ENCODE measurements around the gene CTXN1.
"Not testable (repeated sequence)": the region's sequence is repeated elsewhere in the genome, so short reads cannot be mapped to it uniquely, and the experiment has no call there.

CTXN1 gene

DNA sequence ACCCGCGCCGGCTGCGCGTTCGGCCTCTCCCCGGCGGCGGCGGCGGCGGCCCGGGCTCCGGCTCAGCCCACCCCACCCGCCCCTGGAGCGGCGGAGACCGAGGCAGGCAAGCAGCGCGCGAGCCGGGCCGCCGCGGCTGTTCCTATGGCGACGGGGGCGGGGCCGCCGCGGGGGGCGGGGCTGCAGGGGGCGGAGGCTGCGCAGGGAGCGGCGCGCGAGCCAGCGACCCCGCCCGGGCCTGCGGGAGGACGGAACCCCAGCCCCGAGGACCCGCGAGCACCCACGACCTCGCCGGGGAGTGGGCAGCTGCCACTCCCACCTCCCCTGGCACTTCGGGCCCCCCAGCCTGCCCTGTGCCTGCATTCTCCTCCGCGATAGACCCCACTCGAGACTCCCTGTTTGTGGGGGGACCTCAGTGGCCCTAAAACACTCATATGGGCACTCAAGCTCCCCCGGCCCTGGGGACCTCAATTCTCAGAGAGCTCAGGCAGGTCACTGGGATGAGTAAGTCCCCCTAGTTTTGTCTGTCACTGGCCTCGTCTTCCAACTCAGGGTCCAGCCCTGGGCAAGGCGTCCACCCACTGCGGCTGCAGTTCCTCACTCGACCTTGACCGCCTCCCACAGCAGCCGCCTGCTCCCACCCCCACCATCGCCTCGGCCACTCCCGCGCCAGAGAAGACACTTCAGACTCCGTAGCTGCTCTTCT is at the start of gene CTXN1:
Gene CTXN1, minus strand, starts transcription at position 115 of the 706 bp plus-strand sequence. CDS start 597 bp downstream, outside the sequence.
- peak; percentile 35 for DNase-seq

DNA sequence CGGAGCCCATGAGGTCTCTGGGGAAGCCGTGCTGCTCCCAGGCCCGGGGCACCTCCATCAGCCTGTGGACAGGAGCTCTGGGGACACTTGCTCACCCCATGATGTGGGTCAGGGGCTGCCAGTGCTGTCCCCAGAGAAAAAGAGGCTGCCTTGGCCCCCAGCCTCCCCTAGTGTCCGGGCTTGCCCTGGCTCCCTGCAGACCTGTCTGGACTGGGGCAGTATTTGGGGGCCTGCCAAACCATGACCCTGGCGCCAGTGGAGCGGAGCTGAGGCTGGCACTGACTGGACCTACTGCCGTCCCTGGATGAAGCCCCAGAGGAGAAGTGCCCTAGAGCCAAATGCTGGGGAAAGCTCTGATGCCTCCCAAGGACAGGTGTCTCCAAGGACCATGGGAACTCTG is 49.1 kb upstream of the CTXN1 start:
- DNase-seq = peak; percentile 12

DNA sequence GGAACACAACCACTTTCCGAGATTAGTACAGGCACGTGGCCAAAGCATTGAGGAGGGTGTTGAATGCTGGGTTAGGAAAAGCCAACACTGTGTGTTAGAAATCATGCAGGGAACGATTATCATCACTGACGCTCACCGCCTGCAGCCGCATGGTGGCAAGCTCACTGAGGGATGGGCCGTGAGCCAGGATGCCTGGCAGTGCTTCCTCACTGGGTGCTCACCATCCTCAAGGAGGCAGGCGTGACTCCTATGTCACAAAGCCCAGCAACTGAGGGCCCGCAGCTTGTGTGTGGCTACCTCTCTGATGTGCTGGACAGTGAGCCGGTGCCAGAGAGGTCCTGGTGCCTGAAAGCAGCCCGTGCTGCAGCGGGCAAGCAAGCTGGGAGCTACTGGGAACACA is 47.9 kb upstream of the CTXN1 start:
- no peak for DNase-seq

DNA sequence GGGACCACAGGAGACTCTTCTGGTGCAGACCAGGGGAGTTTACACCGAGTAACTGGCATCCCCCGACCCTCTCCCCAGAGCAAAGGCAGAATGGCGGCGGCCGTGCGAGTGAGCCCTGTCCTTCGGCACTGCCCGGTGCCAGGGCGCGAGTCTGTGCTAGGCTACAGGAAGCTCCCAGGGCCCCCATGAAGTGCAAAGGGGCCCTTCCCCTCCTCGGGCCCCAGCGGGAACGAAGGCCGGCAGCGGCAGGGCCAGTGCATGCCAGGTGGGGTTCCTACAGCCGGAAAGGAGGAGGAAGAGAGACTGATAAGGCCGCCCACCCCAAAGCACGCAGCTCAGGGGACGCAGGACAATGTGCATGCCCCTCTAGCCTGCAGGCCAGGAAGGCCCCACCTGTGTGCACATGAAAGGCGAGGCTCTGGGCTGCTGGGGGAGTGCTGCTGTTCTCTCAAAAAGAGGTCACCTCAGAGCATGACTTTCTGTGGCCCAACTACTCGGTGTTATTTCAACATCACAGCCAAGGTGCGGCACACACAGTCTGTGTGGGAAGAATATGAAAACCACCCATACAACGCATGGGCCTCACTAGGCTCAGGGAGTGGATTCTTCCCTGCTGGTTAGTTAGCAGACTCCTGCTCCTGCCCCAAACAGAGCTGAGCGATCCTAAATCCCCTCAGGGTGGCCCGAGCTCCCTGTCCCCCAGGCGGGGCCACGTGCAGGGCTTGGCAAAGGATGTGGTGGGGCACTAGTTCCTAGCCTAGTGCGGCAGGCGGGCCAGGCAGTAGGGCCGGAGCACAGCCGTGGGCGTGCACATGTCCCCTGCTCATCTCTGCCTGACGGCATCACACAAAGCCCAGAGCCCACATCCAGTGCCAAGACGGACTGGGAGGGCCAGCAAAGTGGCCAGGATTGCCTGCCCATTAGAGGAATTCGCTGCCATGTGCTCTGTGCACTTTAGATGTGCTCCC is 45.9 kb upstream of the CTXN1 start:
- no peak for DNase-seq

DNA sequence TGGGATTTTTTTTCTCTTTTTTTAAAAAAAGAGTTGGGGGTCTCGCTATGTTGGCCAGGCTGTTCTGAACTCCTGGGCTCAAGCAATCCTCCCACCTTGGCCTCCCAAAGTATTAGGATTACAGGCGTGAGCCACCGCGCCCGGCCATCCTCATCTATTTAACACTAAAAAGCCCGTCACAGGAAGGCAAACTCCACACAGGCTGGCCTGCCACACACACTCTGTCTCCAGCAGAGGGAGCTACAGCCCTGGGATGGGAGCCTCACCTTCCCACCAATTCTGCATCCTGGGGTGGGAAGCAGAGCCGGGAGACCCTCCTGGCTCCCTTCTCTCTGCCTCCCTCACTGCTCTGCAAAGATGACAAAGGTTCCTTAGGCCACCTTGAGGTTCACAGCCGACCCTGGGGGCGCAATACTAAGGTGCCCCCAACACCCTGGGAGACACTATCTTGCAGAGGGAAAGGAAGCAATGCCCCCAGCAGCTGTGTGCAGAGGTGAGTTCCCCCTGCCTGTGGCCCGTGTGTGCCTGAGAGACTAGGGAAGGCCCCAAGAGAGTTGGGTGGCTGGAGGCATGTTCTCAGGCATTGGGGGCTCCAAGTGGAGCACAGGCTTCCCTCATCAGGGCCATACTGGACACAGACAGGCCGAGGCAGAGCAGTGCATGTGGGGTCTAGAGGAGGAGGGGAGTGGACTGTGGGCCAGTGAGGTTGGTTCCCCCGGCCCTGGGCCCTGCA is 44.9 kb upstream of the CTXN1 start:
- DNase-seq = peak; percentile 13

DNA sequence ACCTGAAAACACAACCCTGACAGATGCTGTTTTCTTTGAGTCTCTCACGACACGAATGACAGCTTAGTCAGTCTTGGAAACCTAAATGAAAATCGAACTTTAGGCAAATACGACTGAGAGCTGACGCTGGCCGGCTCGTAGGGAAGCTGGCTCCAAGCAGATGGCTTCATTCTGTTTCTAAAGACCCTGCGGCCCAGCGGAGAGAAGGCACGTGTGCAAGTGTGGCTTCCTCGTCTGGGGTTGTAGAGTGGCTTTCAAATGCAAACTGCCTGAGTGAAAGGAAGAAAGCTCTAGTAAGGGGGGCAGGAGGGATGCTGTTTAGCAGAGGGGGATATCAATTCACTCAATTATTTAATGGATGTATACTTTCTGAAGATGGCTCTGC is 43.6 kb upstream of the CTXN1 start:
- DNase-seq = no peak

DNA sequence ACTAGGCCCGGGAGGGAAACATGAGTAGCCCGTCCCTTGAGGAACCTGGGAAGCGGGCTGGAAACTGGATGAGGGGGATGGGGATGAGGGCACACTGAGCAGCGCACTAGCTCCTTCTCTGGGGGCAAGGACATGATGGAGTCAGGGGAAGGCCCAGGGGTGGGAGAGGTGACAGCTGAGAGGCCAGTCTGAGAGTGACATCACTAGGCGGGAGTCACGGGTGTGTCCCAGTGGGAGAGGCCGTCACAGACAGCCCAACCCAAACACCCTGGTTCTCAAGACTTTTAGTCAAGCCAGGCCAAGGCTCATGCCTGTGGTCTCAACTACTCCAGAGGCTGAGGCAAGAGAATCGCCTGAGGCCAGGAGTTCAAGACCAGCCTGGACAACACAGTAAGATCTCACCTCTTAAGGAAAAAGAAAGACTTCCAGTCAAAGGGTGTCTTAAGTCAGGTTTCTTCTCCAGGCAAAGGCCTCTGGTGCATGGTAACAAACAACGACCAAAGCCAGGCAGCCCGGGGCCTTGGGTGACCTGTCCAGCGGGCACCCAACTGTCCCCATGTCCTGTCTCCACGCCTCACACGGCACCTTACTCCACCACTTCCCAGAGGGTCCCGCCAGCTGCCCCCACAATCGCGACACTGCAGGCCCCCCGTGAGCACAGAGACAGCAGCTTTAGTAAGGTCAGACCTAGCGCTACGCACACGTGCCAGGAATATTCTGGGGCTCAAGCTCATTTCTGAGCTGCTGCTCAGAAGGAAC is 43.0 kb upstream of the CTXN1 start:
- no peak for DNase-seq

DNA sequence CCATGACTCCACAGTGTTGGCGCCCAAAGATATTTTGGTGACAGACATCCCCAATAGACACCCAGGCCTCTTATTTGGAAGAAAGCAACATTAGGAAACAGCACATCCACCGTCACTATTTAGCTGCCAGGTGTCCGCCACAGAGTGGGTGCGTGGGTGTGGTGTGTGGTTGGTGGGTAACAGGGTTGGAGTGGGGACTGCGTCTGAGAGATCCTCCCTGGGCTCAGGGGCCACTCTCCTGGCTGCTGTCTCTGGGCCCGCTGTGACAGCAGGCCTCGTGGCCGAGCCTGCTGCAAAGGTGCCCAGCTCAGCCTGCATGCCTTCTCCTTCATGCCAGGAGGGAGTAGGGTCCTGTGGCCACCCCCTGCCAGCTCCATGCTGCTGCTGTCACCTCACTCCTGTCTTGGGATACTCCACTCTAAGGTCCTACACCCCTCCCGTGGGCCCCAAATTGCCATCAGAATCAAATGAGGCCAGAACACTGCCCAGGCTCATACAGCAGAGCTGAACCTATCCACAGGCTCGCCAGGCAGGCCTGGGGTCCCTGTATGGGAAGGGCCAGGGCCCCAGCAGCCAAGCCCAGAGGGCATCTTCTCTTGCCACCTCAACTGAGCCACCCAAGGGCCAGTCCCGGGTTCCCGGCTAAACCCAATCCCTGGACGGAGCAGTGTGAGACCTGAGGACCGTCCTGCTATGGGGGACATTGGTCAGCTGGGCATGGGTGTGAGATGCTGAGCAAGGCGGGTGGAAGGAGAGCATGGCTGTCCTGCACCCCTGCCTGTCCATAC is 42.3 kb upstream of the CTXN1 start:
- DNase-seq = no peak

DNA sequence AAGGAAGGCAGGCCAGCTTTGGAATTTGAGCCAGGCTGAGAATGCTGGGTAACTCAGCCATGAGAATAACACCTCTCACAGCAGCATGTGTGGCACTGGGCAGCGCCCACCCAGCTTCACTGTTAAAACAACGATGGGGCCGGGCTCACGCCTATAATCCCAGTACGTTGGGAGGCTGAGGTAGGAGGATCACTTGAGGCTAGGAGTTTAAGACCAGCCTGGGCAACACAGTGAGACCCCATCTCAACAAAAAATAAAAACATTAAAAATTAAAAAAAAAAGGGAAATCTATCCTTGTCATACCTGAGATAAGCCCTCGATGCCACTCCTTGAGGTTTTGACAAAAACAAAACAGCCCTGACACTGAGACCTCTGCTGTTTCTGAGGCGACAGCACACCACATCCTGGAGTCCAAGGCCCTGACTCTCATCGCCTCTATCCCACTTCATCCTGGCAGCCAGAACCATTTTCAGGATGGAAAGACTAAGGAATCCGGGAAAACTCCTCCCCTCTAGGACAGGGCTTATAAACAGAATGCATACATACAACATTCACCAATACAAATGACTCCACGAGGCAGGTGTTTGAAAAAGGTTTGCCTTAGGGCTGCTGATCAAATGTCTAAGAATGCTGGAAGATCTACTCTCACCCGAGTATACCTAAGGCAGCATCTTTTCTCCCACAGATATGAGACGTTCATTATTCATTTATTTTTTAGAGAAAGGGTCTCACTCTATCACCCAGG is 40.2 kb upstream of the CTXN1 start:
- no peak for DNase-seq

DNA sequence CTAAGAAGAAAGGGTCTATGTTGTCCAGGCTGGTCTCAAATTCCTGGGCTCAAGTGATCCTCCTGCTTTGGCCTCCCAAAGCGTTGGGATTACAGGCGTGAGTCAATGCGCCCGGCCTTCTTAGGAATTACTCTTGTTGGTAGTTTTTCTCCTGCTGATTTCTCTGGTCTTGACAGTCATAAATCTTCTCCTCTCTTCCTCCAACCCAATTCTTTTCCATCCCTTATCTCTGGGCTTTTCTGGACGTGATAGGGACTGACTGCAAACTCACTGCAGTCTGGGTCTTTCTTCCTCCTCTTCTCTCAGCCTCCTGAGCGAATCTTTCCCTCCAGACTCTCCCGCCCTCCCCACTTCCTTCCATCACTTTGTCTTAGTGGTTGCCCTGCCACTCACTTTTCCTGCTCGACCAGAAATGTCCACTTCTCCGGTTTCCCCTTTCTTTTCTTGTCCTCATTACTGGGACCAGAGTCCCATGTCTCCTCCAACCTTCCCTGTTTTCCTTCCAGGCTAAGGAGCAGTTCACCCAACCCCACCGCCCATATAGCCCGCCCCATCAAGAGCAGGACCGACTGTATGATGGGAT is 39.4 kb upstream of the CTXN1 start:
- no peak for DNase-seq

DNA sequence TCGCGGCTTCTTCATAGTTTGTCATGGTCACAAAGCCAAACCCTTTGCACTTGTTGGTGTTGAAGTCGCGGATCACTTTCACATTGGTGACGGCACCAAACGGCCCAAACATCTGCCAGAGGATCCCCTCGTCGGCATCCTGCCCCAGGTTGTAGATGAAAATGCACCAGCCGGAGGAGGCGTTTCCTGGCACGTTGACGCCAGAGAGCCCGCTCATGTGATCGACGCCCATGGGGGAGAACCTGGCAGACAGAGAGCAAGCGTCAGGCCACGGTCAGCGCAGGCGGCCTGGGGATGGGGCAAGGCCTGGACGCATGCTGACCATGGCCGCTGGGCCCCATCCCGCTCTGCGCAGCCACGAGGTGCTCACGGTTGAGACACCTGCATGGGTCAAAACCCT is 37.6 kb upstream of the CTXN1 start:
- DNase-seq = no peak

DNA sequence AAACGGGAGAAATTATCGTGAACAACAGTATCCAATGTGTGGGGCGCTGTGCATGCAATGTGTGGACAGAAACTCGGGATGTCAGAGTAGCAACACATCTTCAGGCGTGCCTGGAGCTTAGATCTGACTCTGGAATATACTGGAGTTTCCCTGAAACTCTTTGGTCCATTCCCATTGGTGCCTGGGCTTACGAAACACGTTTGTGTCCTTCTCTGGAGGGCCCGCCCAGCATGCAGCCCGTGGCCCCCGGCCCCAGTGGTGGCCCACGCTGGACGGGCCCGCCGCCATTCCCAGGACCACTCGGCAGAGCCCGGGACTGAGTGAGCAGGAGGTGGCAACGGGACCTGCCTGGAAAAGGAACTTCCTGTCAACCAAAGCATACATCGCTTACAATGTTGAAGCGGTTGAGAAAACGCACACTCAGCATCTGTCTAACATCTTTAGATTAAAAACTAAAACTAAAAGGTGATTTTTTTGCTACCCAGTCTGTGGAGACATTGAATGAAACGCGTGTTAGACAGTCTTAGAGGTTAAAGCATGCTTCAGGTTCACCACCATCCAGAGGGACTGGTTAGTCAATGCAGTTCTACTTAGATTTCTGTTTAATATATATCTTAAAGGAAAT is 36.8 kb upstream of the CTXN1 start:
- no peak for DNase-seq

DNA sequence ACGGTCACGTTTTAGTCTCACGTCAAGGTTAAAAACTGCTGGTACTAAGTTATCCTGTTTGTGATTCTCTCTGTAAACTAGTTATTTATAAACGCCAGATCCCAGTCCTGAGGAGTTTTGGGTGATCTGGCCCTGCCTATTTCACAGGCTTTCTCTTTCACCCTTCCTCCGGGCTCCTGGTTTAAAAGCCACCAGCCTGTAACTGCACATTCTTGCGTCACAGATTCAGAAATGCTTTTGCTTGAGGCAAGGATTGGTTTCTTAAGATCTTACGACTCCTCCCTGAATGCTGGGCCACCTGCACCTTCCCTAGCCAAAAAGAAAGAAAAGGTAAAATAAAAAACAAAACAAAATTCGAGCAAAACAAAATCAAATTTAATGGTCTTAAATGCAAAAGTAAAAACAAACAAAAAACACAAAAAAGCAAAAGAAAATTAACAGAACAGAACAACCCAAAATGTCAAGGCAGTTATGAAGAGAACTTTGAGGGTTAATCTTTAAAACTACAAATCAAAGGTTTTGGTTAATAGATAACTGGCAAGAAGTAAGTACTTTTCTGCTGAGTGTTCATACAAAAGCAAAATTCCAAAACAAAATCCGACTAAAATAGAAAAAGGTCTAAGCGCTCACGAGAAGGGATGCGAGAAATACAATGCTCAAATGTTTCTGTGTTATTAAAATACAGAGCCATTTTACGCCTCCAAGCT is 36.1 kb upstream of the CTXN1 start:
- DNase-seq = no peak

DNA sequence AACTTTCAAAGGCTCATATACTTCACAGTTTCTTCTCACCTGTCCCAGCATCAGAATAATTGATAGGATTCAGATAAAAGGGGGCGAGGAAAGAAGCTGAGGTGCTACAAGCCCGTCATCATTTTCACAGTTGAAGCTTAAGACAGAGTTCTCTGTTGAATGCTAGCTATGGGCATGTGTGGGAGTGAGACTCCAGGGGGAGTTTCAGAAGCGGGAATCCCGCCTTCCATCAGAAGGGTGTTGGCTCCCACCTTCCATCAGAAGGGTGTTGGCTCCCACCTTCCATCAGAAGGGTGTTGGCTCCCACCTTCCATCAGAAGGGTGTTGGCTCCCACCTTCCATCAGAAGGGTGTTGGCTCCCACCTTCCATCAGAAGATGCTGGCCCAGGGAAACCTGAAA is 35.1 kb upstream of the CTXN1 start:
- not testable (repeated sequence) for DNase-seq

DNA sequence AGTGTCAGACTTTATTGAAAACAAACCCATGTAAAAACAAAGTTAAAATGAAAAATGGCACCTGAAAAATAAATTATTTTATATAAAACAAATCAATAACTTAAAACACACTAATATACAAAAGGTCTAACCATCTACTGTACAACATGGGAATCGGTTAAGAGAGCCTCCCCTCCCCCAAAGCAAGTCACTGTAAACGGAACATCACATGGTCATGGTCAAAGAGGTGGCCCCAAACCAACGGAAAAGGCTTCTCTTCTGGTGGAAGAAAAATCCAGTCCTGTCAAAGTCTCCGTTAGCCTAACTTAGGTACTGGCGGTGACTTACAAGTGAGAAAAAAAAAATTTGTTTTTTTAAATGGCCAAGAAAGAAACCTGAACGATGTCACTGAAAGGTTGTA is 33.3 kb upstream of the CTXN1 start:
- no peak for DNase-seq

DNA sequence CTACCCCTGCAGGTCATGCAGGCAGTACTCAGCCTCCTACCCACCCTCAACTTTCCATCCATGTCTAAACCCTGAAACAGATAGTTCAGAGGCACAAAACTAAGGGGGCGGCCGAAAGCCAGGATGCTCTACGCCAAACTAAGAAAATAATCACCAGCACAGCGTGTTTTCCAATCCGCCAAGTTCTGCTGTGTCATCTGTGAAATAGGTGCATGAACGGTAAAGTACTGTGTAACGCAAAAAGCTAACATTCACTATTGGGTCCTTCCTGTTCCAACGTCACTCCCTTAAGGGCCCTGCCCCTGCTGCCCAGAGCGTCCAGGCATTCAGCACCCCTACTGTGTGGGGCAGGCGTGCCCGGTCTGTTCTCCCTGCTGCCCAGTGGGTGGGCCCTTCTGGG is 29.8 kb upstream of the CTXN1 start:
- DNase-seq = no peak

DNA sequence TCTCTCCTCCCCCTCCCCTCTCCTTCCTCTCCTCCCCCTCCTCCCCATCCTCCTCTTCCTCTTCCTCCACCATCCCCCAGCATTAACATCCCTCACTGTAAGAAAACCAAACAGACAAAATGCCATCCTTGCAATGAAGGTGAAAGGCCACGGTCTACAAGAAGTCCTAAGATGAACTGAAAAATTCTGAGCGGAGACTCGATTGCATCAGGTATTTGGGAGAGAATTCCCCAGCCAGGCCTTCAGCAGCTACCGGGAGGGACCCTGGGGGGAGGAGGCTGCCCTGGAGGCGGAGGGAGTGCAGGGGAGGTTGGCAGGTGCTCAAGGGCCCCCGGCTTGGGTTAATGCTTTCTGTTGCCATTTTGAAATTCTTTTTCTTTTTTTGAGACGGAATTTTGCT is 27.6 kb upstream of the CTXN1 start:
- no peak for DNase-seq

DNA sequence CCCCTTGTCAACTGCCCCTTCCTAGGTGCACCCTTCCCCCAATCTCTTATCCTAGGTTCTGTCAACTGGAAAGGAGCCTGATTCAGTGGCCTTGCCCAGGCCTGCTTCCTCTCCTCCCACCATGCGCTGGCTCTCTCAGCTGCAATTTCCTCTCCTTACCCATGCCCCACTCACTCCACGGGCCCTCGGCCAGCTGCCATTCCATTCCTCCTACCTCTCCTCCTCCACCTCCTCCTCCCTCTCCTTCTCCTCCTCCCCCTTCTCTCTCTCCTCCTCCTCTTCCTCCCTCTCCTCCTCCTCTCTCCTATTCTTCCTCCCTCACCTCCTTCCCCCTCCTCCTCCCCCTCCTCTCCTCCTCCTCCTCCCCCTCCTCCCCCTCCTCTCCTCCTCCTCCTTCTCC is 27.1 kb upstream of the CTXN1 start:
- no peak for DNase-seq

DNA sequence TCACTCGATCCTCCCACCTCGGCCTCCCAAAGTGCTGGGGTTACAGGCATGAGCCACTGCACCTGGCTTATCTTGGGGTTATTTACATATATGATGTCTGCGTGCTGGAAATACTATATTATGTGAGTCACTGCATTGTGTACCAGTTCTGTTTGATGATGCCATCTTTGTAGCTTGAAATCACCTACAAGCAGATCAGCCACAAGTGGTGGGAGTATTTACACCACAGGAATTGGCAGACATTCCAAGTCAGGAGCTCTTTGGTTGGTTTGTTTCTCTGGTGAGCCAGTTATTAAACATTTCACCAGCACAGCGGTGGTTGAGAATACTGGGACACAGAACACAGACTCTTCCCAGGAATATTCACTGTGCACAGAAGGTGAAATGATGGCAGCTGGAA is 22.0 kb upstream of the CTXN1 start:
- no peak for DNase-seq
